ENCODE data around the gene RASAL2.

Gene RASAL2

DNA sequence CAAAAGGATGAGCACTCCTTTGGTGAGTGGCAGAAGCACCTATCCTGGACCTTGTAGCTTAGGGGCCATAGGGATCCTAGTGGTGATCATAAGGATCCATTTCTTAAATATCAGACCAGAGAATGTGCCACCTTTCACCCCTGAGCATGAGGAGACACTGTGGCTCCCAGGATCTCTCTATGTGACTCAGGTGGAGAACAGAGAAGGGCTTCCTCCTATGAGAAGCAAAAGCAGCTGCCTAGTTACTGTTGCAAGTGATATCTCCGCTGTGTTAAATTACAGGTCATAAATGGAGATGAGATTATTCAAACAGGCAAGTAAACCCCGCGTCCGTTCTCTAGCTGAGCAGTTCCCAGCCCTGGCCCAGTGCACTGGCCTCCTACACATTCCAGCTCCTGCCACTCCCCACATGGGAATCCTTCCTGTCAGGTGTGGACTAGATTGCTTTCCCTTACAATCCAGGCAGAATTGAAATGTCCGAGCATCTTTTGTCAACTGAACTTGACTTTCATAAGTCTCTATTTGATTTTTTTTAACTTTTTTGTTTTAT, 376.6 kb downstream of the RASAL2 start:
- H3K4me1 ChIP-seq (ENCODE audit: control insufficient read depth, insufficient read depth, low read length), result no peaks in the 10 kb centered on the region
- no peaks in the 10 kb centered on the region for H3K9me3 ChIP-seq (ENCODE audit: control insufficient read depth, low read length)
- WGBS, 2 experiments, result 95 to 96% methylated on average over 5 of the region's 5 CpGs
- no peak overlapping the region for H3K4me3 ChIP-seq (ENCODE audit: insufficient read depth, low read depth, low read length)
- H3K36me3 ChIP-seq (ENCODE audit: control insufficient read depth, insufficient read depth, low read length), result peaks cover 4% of the 10 kb centered on the region
- H3K27me3 ChIP-seq (ENCODE audit: control insufficient read depth, insufficient read depth, low read length, poor library complexity, severe bottlenecking), result no peaks in the 10 kb centered on the region
- no peak overlapping the region for H3K27ac ChIP-seq (ENCODE audit: insufficient read depth, low read depth, low read length, poor library complexity, severe bottlenecking)

DNA sequence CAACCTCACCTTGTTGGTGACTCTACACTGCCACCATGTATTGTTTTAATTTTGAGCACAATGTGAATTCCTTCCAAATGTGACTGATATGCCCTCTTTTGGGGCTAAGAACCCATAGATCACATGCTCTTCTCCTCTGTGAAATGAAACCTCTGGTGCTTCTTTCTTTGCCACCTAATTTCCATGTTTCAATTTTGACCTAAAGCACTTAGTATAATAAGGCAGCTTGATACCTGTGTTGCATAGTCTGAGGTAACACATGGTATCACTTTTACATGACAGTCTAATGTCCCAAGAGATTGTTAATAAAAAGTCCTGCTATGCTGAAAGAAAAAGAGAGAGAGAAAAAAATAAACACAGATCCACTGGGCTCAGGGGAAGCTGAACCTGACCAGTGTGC, 378.6 kb downstream of the RASAL2 start:
- H3K4me1 ChIP-seq (ENCODE audit: control insufficient read depth, insufficient read depth, low read length), result no peaks in the 10 kb centered on the region
- no peaks in the 10 kb centered on the region for H3K27me3 ChIP-seq (ENCODE audit: control insufficient read depth, insufficient read depth, low read length, poor library complexity, severe bottlenecking)
- H3K9me3 ChIP-seq (ENCODE audit: control insufficient read depth, low read length), result no peaks in the 10 kb centered on the region
- no peak overlapping the region for H3K27ac ChIP-seq (ENCODE audit: insufficient read depth, low read depth, low read length, poor library complexity, severe bottlenecking)
- H3K4me3 ChIP-seq (ENCODE audit: insufficient read depth, low read depth, low read length), result no peak overlapping the region
- peaks cover 4% of the 10 kb centered on the region for H3K36me3 ChIP-seq (ENCODE audit: control insufficient read depth, insufficient read depth, low read length)

- no peak overlapping the region for H3K4me3 ChIP-seq (ENCODE audit: insufficient read depth, low read depth, low read length)
- no peaks in the 10 kb centered on the region for H3K9me3 ChIP-seq (ENCODE audit: control insufficient read depth, low read length)
- no peaks in the 10 kb centered on the region for H3K4me1 ChIP-seq (ENCODE audit: control insufficient read depth, insufficient read depth, low read length)
- H3K27me3 ChIP-seq (ENCODE audit: control insufficient read depth, insufficient read depth, low read length, poor library complexity, severe bottlenecking), result no peaks in the 10 kb centered on the region
- 74 to 79% methylated on average over 3 of the region's 4 CpGs for WGBS, 2 experiments
- no peak overlapping the region for H3K27ac ChIP-seq (ENCODE audit: insufficient read depth, low read depth, low read length, poor library complexity, severe bottlenecking)
- H3K36me3 ChIP-seq (ENCODE audit: control insufficient read depth, insufficient read depth, low read length), result no peaks in the 10 kb centered on the region
These were observed 383.5 kb downstream of the RASAL2 start for GRCh38 chr1:178477373-178477772.

- H3K27ac ChIP-seq (ENCODE audit: insufficient read depth, low read depth, low read length, poor library complexity, severe bottlenecking), result no peak overlapping the region
- H3K36me3 ChIP-seq (ENCODE audit: control insufficient read depth, insufficient read depth, low read length), result no peaks in the 10 kb centered on the region
- no peak overlapping the region for H3K4me3 ChIP-seq (ENCODE audit: insufficient read depth, low read depth, low read length)
- H3K4me1 ChIP-seq (ENCODE audit: control insufficient read depth, insufficient read depth, low read length), result no peaks in the 10 kb centered on the region
- no peaks in the 10 kb centered on the region for H3K9me3 ChIP-seq (ENCODE audit: control insufficient read depth, low read length)
- WGBS, 2 experiments, result 80 to 81% methylated on average over 1 of the region's 1 CpG
- no peaks in the 10 kb centered on the region for H3K27me3 ChIP-seq (ENCODE audit: control insufficient read depth, insufficient read depth, low read length, poor library complexity, severe bottlenecking)
These were observed 383.9 kb downstream of the RASAL2 start for GRCh38 chr1:178477841-178478240.

DNA sequence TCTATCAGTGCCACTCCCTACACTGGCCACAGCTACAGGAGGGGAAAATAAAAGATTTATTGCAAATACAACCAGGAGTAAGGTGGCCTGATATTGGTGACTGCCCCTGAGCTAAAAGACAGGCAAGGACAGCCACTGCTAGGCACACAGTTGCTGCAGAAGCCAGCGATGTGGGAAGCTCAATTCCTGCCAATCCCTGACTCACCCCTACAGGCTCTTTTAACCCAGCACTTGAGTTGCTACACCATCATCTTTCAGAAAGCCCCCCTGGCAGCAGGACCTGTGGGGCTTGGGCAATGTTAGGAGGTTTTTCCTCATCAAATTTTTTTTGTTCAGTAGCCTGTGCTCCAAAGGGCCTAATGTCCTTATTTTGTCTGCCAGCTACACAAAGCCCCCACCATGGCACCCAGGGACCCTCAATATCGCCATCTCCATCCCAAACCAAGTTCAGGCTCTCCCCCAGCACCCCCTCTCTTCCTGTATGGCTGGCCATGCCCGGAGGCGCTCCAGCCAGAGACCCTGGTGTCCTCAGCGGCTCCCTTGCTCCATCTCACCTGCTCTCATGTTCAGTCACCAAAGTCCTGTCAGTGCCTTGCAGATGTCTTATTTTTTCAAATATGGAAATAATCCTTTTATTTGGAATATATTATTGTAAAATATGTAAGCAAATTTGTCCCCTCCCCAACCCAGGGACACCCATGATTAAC, 389.5 kb downstream of the RASAL2 start:
- H3K4me3 ChIP-seq (ENCODE audit: insufficient read depth, low read depth, low read length), result no peak overlapping the region
- H3K27ac ChIP-seq (ENCODE audit: insufficient read depth, low read depth, low read length, poor library complexity, severe bottlenecking), result no peak overlapping the region
- H3K4me1 ChIP-seq (ENCODE audit: control insufficient read depth, insufficient read depth, low read length), result no peaks in the 10 kb centered on the region
- H3K27me3 ChIP-seq (ENCODE audit: control insufficient read depth, insufficient read depth, low read length, poor library complexity, severe bottlenecking), result no peaks in the 10 kb centered on the region
- 94% methylated on average over 5 of the region's 5 CpGs for whole genome bisulfite sequencing, 2 experiments
- no peaks in the 10 kb centered on the region for H3K36me3 ChIP-seq (ENCODE audit: control insufficient read depth, insufficient read depth, low read length)
- no peaks in the 10 kb centered on the region for H3K9me3 ChIP-seq (ENCODE audit: control insufficient read depth, low read length)

DNA sequence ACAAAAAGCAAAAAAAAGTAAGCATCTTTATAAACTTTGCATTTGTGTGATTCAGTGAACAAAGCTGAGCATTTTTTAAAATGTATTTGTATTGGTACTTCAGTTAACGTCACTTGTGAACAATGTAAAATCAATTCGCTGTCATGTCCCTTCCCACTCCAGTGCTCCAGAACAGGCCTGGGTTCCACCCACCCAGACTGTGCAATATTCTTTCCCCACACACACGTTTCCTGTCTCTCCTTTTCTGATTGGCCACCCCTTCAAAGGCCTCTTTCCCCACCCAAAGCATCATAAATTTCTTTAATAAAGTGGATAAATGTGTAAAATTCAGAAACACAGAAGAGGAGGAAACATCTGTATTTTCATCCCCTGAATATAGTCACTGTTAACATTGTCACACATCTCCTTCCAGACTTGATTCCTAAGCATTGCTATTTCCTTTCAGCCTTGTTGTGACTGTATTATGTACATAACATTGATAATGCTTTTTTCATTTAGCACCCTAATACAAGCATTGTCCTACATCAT, 390.9 kb downstream of the RASAL2 start:
- Histone ChIP-seq H3K36me3 (ENCODE audit: control insufficient read depth, insufficient read depth, low read length) (no peaks in the 10 kb centered on the region), H3K9me3 (ENCODE audit: control insufficient read depth, low read length) (no peaks in the 10 kb centered on the region), H3K4me1 (ENCODE audit: control insufficient read depth, insufficient read depth, low read length) (no peaks in the 10 kb centered on the region), H3K27me3 (ENCODE audit: control insufficient read depth, insufficient read depth, low read length, poor library complexity, severe bottlenecking) (no peaks in the 10 kb centered on the region), H3K27ac (ENCODE audit: insufficient read depth, low read depth, low read length, poor library complexity, severe bottlenecking) (no peak overlapping the region), H3K4me3 (ENCODE audit: insufficient read depth, low read depth, low read length) (no peak overlapping the region)
- WGBS, 2 experiments, result 82 to 88% methylated on average over 3 of the region's 3 CpGs

DNA sequence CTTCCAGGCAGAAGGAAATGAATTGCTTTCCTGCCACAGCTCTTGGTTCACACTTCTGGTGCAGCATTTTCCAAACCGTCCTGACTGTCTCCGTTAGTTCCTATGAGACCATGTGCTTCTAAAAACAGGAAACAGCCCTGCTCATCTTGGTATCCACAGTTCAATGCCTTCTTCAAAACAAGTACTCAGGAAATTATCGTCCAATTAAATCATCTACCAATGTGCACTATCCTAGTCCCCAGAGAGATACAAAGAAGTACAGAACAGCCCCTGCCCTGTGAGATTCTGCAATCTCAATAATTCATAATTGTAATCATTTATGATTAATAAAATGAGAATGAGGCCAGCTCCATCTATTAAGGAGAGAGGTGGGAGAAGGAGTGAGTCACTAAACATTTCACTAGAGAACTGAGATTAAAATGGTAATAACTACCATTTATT, 391.7 kb downstream of the RASAL2 start:
- Histone ChIP-seq H3K27ac (ENCODE audit: insufficient read depth, low read depth, low read length, poor library complexity, severe bottlenecking) (no peak overlapping the region), H3K4me3 (ENCODE audit: insufficient read depth, low read depth, low read length) (no peak overlapping the region), H3K4me1 (ENCODE audit: control insufficient read depth, insufficient read depth, low read length) (no peaks in the 10 kb centered on the region), H3K27me3 (ENCODE audit: control insufficient read depth, insufficient read depth, low read length, poor library complexity, severe bottlenecking) (no peaks in the 10 kb centered on the region), H3K9me3 (ENCODE audit: control insufficient read depth, low read length) (no peaks in the 10 kb centered on the region), H3K36me3 (ENCODE audit: control insufficient read depth, insufficient read depth, low read length) (no peaks in the 10 kb centered on the region)
- 75 to 76% methylated on average over 3 of the region's 3 CpGs for WGBS, 2 experiments

- Histone ChIP-seq H3K9me3 (ENCODE audit: control insufficient read depth, low read length) (no peaks in the 10 kb centered on the region), H3K36me3 (ENCODE audit: control insufficient read depth, insufficient read depth, low read length) (no peaks in the 10 kb centered on the region), H3K27ac (ENCODE audit: insufficient read depth, low read depth, low read length, poor library complexity, severe bottlenecking) (no peak overlapping the region), H3K4me1 (ENCODE audit: control insufficient read depth, insufficient read depth, low read length) (no peaks in the 10 kb centered on the region), H3K4me3 (ENCODE audit: insufficient read depth, low read depth, low read length) (no peak overlapping the region), H3K27me3 (ENCODE audit: control insufficient read depth, insufficient read depth, low read length, poor library complexity, severe bottlenecking) (no peaks in the 10 kb centered on the region)
- 95 to 96% methylated on average over 54 of the region's 54 CpGs for WGBS, 2 experiments
These were observed 392.5 kb downstream of the RASAL2 start for GRCh38 chr1:178486100-178487069.

- no peaks in the 10 kb centered on the region for H3K4me1 ChIP-seq (ENCODE audit: control insufficient read depth, insufficient read depth, low read length)
- no peak overlapping the region for H3K4me3 ChIP-seq (ENCODE audit: insufficient read depth, low read depth, low read length)
- H3K27ac ChIP-seq (ENCODE audit: insufficient read depth, low read depth, low read length, poor library complexity, severe bottlenecking), result no peak overlapping the region
These were observed 393.2 kb downstream of the RASAL2 start for GRCh38 chr1:178487070-178487615.

DNA sequence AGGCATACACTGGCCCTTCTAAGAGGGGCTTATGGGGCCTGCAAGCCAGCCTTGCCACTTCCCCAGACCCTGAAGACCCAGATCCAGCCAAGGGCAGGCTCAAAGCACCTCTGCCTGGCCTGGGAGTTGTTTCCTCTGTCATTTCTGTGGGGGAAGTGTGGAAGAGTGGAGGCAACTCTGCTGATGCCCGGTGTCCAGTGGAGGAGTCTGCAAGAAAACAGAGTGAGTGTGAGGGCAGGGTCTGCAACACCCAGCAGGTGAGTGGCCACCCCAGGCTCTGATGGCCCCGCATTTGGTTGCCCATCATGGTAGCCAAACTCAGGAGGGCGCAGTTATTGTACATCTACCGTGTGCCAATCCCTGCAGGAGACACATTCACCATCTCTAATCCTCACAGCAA, 394.5 kb downstream of the RASAL2 start:
- no peaks in the 10 kb centered on the region for H3K9me3 ChIP-seq (ENCODE audit: control insufficient read depth, low read length)
- H3K4me3 ChIP-seq (ENCODE audit: insufficient read depth, low read depth, low read length), result no peak overlapping the region
- H3K4me1 ChIP-seq (ENCODE audit: control insufficient read depth, insufficient read depth, low read length), result no peaks in the 10 kb centered on the region
- no peak overlapping the region for H3K27ac ChIP-seq (ENCODE audit: insufficient read depth, low read depth, low read length, poor library complexity, severe bottlenecking)
- no peaks in the 10 kb centered on the region for H3K36me3 ChIP-seq (ENCODE audit: control insufficient read depth, insufficient read depth, low read length)
- H3K27me3 ChIP-seq (ENCODE audit: control insufficient read depth, insufficient read depth, low read length, poor library complexity, severe bottlenecking), result no peaks in the 10 kb centered on the region
- 89 to 90% methylated on average over 4 of the region's 4 CpGs for WGBS, 2 experiments

More at GRCh38 chr1:178487070-178487615, 393.2 kb downstream of the RASAL2 start:
- Histone ChIP-seq H3K27me3 (ENCODE audit: control insufficient read depth, insufficient read depth, low read length, poor library complexity, severe bottlenecking) (no peaks in the 10 kb centered on the region), H3K9me3 (ENCODE audit: control insufficient read depth, low read length) (no peaks in the 10 kb centered on the region), H3K36me3 (ENCODE audit: control insufficient read depth, insufficient read depth, low read length) (no peaks in the 10 kb centered on the region)
- WGBS, 2 experiments, result 92 to 96% methylated on average over 20 of the region's 20 CpGs
